LNCAP (cell line): Measurements from ENCODE around the gene CDH5.

ENCODE experiments used
- TF ChIP-seq, protein P1 (sequence below): fragments of 450-650 bp; IDR thresholded peaks from 2 replicates; pipeline ENCODE4 v1.5.1; 2017; ENCODE audit warnings: mild to moderate bottlenecking

The CDH5 gene

DNA sequence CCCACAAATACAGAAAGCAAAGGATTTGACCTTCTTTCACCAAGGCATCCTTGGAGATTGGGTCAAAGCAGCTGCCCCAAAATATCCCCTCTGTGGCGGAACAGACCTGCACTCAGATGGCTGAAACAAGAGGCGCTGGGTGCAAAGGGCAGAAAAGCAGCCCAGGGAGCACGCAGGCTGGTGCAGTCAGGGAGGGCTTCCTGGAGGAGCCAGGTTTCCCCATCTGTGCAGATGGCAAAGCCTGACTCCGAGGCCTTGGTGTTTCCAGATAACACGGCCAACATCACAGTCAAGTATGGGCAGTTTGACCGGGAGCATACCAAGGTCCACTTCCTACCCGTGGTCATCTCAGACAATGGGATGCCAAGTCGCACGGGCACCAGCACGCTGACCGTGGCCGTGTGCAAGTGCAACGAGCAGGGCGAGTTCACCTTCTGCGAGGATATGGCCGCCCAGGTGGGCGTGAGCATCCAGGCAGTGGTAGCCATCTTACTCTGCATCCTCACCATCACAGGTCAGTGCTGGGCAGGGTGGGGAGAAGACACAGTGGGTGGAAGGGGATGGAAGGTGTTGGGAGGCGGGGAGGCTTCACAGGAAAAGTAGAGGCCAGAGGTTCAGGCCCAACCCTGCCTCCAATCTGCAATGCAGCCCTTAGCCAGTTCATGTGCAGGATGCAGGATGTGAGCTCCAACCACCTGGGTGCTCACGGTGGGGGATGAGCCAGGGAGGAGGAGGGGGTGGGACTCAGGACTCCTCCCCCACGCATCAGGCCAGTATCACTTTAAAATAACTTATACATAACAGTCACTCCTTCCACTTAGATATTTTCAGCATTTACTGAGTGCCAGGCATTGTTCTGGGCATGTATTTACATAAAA is 34.3 kb downstream of the CDH5 start:
- TF ChIP-seq, protein P1, sequence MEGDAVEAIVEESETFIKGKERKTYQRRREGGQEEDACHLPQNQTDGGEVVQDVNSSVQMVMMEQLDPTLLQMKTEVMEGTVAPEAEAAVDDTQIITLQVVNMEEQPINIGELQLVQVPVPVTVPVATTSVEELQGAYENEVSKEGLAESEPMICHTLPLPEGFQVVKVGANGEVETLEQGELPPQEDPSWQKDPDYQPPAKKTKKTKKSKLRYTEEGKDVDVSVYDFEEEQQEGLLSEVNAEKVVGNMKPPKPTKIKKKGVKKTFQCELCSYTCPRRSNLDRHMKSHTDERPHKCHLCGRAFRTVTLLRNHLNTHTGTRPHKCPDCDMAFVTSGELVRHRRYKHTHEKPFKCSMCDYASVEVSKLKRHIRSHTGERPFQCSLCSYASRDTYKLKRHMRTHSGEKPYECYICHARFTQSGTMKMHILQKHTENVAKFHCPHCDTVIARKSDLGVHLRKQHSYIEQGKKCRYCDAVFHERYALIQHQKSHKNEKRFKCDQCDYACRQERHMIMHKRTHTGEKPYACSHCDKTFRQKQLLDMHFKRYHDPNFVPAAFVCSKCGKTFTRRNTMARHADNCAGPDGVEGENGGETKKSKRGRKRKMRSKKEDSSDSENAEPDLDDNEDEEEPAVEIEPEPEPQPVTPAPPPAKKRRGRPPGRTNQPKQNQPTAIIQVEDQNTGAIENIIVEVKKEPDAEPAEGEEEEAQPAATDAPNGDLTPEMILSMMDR = no peak

DNA sequence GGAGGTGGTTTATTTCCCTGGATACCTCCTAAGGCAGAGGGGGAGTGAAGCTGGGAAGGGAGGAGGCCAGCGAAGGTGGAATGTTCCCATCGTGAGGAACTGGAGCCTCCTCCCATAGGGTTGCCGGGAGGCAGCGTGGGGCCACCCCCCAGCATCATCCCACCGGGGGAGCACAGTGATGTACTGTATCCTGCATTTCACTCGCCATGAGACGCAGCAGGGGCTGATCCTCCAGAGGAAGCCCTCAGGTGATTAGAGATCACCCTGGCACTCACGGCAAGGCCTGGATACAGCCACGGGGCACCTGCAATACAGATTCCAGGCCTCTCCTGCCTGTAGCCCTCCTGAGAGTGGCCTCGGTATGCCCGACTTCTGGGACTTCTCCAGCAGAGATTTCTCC is 35.1 kb downstream of the CDH5 start:
- TF ChIP-seq, protein P1 = no peak

DNA sequence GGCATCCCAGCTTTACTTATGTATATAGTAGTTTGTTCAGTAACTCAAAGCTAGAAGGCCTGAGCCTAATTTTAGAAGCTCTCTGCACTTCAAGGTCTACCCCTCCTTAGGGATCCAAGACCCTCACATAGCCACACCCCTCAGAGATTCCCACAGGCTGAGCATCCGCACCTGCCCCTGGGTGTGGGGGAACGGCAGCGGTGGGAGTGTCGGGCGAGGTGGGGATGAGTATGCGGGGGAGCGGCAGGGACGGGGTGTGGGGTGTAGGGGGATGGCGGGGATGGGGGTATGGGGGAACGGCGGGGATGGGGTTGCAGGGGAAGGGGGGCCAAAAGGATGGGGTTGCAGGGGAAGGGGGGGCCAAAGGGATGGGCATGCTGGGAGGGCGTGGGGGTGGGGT is 35.7 kb downstream of the CDH5 start:
- TF ChIP-seq, protein P1 = no peak

DNA sequence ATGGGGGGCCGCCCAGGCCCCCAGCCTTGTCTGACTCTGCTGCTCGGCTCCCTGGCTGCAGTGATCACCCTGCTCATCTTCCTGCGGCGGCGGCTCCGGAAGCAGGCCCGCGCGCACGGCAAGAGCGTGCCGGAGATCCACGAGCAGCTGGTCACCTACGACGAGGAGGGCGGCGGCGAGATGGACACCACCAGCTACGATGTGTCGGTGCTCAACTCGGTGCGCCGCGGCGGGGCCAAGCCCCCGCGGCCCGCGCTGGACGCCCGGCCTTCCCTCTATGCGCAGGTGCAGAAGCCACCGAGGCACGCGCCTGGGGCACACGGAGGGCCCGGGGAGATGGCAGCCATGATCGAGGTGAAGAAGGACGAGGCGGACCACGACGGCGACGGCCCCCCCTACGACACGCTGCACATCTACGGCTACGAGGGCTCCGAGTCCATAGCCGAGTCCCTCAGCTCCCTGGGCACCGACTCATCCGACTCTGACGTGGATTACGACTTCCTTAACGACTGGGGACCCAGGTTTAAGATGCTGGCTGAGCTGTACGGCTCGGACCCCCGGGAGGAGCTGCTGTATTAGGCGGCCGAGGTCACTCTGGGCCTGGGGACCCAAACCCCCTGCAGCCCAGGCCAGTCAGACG is 36.2 kb downstream of the CDH5 start:
- TF ChIP-seq, protein P1 = no peak

DNA sequence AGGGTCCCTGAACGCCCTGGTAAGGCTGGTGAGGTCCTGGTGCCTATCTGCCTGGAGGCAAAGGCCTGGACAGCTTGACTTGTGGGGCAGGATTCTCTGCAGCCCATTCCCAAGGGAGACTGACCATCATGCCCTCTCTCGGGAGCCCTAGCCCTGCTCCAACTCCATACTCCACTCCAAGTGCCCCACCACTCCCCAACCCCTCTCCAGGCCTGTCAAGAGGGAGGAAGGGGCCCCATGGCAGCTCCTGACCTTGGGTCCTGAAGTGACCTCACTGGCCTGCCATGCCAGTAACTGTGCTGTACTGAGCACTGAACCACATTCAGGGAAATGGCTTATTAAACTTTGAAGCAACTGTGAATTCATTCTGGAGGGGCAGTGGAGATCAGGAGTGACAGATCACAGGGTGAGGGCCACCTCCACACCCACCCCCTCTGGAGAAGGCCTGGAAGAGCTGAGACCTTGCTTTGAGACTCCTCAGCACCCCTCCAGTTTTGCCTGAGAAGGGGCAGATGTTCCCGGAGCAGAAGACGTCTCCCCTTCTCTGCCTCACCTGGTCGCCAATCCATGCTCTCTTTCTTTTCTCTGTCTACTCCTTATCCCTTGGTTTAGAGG is 37.1 kb downstream of the CDH5 start:
- TF ChIP-seq, protein P1 = no peak

DNA sequence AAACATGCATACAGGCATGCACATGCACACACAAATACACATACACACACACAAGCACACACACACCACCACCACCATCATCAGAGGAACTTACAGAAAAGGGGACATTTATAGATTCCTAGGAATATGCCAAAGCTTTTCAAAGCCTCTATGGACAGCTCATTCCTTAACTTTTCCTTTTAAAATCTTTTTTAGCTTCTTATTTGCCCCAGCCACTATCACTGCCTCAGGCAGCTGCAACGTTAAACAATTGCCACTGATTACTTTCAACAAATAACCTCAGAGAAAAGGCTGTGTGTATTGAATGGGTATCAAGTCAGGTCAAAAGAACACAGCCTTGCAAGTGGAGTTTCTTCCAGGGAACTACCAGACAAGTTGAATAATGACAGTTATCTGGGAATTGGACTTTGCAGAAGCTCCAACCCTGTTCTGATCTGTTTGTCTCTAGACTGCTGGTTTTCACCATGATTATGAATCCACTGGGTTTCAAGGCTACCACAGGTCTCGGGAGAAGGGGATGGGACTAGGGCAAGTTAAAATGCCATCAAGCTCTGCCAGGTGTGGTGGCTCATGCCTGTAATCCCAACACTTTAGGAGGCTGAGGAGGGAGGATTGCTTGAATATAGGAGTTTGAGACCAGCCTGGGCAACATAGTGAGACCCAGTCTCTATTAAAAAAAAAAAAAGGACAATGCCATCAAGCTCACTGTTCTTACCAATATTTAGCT is 38.7 kb downstream of the CDH5 start:
- TF ChIP-seq, protein P1 = no peak

DNA sequence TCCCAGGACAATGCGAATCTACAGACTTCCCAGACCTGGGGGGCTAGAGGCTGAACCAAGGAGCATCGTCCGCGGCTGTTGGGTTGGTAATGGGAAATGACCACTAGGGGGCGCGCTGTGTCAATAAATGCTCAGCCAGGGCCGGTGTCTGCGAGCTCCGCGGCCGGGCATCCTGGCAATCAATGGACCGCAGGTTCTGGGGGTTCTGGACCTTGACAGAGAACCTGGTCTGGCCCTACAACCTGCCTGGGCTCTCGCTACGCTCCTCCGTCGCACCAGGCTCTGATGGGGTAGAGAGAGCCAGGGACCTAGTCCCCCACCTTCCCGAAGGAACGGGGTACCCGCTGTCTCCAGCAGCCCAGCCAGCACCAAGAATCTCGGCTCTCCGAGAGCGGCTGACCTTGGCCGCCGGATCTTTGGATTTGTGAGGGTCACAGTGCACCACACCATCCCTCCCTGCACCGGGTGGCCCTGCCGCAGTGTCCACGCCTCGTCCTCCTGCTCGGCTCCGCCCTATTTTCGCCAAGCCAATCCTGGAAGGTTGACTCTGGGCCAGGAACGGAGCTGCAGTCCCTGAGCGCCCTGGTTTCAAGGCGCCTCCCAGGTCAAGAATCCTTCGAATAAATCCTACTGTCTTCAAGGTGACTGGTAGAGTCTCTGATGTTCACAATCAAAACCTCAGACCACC is 40.2 kb downstream of the CDH5 start:
- TF ChIP-seq, protein P1 = peak; percentile 81
